NCI-H187 (cell line): ENCODE measurements around the gene ZMYND10.

Experiments
- DNase-seq, 2 experiments: peaks; one replicate each; lab custom pipeline; 2025; lab: John Stamatoyannopoulos, UW

The ZMYND10 gene

GRCh38 chr3:50370594-50370993 lies 25.1 kb upstream of the ZMYND10 start:
- DNase-seq, result no peak

DNA sequence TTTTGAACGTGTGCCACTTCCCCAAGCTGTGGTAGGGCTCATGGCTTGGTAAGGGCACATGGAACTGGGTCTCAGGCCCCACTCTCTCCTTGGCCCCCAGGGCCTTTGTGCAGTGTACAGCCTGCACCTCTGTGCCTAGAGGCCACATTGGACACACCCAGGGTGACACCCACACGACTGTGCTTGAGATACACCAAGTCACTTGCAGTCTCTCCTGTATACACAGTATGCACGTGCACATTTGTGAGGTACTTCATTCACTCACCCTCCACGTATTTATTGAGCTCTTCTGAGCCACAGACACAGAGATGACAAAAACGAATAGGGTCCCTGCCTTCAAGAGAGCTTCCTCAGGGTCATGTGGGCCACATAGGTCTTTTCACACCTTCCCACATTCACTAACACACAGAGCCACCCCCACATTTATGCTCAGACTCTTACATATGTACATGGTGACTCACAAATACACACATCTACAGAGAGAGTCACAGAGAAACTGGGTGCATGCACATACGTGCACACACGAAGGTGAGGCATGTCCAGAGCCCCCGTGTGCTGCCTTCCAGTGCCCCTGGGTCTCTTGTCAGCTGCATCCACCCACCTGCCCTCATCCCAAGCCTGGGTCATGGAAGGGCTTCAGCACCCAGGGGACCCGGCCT lies 23.6 kb upstream of the ZMYND10 start:
- DNase-seq, result no peak

DNA sequence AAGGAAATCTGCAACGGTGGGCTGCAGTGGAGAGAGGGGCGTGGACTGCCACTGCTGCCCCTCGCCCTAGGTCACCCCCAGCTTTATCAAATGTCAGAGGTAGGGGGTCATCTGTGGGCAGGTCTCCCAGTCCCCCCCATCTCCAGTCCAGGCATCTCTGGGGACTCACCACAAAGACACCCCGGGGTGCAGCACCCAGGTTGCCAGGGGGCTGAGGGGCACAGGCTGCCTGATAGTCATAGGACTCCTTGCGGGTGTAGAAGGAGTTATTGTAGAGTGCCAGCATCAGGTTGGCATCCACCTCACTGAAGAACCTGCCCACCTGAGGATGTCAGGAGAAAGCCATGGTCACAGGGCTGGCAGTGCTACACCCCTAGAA lies 20.3 kb upstream of the ZMYND10 start:
- DNase-seq, result no peak

DNA sequence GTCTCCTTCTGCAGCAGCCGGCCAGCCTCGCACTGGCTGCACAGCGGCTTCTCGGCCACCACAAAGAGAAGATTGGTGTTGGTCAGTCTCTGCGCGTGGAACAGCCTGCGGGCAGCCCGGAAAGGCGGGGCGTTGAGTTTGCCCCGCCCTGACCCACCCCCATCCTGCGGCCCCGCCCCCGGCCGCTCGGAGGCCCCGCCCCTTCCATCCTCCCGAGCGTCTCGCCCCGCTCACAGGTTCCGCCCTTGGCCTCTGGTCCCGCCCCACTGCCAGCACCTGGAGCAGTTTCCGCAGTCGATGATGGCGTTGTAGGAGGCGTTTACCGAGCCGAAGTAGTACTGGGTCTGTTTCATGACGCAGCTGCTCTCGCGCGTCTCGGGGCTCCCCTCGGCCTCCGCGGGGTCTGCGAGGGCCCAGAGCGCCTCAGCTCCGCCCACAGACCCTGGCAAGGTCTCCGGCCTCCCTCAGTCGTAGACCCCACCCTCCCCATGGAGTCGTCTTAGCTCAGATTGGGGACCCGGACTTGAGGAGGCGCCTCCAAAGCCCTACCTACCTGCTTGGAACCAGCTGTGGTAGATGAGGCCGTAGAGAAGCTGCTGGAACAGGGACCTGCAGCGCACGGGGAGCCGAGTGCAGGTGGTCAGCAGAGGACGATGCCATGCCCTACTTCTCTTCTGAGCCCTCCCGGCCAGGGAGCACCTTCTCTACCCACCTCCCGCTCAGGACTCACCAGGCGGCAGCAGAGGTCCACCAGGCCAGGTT lies 19.7 kb upstream of the ZMYND10 start:
- DNase-seq, result peak; percentile 22 to 84

DNA sequence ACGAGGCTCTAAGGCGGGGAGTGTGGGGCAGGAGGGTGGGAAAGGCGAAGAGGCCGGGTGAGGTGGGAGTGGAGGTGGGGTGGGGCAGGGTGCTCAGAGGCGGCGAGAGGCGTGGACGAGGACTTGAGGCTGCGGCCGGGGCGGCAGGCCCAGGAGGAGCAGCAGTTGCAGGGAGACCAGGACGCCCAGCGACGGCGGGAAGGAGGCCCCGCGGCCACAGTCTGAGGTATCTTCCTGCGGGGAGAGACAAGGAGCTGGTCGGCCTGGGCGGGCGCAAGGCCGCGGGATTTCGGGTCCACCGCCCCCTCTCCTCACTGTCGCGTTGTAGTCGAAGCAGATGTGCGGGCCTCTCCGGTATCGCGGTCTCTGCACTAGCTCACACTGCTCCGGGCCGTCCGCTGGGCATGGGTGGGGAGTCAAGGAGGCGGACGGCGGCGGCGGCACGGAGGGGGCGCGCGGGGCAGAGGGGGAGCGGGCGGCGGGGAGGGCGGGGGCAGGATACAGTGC lies 19.1 kb upstream of the ZMYND10 start:
- no peak for DNase-seq

DNA sequence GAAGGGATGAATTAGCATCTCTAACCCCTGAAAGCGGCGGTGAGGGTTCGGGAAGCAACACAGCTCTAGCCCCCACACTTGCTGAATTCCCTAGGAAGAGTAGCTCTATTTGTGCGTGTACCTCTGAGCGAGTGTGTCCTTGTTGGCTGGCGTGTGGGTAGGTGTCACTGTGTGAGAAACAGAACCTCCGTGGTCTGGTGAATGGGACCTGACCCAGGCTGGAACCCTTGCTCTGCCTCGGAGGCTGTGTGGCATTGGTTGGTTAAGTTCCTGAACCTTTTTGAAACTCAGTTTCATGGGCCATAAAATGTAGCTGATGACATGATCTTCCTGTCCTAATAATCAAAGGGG lies 14.2 kb upstream of the ZMYND10 start:
- DNase-seq, result no peak

- DNase-seq, result peak; percentile 49 to 88
Measured at GRCh38 chr3:50358911-50359759, 13.6 kb upstream of the ZMYND10 start, which contains the start of gene TMEM115. Gene TMEM115 (minus strand): TSS chr3:50359521. CDS start chr3:50359063, 458 bp downstream.

GRCh38 chr3:50358355-50358910 lies 12.9 kb upstream of the ZMYND10 start:
- DNase-seq, result no peak

GRCh38 chr3:50357481-50357880 lies 11.9 kb upstream of the ZMYND10 start:
- DNase-seq, result no peak

DNA sequence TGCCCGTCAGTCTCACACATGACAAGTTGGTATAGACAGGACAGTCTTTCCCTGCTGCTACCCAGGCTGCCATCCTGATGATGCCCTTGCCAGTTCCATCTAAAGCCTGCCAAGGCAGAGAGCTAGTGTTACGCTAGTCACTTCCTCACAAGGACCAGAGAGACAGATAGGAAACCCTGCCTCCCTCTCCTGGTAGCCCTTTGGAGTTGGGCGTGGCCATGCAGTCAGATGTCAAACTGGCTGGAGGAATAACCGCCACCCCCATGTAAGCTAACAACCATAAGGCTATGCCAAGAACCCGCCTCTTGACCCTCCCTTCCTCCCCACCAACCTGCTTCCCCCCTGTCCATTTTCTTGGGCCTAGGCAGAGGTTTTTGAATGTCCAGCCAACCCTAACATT lies 11.0 kb upstream of the ZMYND10 start:
- DNase-seq, result no peak

DNA sequence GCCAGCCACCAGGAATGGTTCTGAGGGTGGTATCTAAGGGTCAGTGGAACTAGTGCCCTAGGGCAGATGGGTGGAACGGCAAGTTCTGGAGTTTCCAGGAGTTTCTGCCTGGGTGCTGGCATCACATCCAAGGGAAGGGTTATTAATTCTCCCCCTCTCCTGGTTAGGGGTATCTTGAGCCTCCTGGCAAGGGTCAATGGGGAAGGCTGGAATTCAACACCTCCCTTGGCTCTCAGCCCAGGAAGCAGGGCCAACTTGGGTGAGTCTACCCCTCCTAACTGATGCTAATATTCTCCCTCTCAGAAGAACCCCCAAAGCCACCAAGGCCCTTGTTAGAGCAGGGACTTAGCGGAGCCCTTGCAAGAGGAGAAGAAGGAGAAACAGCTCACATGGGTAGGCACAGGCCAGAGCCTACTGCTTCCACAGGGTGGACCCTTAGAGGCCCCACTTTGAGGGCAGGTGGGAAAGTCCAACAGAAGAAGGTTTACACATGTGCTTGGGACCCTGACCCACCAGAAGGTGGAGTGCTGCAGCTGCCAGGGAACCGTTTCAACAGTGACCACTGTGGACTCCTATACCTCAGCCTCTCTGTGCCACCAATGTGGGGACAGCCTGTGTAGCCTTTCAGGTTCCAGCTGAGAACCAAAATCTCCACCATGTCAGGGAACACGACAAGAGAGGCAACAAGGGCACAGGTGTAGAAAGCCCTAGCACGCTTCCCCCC lies 10.5 kb upstream of the ZMYND10 start:
- no peak for DNase-seq

DNA sequence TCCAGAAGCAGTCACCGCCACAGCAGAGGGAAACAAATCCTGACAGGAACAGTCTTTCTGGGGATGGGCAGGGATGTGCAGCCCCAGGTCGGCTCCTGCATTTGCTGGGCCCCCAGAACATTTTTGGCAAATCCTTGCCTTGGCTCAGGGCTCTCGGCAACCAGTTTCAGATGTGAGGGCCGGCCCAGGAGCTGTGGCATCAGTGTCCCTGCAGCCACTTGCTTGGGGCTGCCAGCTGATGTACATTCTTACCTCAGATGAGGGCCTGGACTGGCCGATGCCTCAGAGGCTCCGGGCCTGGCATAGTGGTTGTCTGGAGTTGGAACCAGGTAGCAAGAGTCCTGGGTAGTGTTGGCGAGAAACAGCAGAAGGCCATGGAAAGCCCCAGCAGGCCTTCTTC lies 9.3 kb upstream of the ZMYND10 start:
- no peak for DNase-seq

DNA sequence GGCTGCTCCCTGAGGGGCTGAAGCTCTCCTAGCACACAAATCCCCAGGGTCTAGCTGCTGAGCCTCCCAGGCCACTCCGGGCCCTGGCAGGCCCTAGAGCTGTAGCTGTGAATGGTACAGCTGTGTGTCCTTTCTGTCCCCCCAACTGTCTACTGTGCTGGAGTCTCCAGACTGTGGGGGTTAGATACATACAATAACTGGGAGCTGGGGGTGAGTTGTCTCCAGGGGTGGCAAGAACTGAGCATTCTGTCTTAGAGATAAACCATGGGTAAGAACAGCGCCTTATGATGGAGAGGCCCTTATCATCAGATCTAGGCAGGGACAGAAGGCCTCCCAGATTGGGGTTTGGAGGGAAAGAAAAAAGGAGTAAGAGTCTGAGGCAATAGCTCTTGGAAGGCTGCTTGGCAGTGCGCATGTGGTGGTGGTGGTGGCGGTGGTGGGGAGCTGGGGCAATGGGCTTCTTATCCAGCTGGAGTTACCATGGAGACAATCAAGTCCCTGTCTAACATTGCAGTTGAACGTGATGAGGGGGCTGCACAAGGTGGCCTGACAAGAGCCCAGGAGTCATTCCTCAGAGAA lies 8.7 kb upstream of the ZMYND10 start:
- no peak for DNase-seq

DNA sequence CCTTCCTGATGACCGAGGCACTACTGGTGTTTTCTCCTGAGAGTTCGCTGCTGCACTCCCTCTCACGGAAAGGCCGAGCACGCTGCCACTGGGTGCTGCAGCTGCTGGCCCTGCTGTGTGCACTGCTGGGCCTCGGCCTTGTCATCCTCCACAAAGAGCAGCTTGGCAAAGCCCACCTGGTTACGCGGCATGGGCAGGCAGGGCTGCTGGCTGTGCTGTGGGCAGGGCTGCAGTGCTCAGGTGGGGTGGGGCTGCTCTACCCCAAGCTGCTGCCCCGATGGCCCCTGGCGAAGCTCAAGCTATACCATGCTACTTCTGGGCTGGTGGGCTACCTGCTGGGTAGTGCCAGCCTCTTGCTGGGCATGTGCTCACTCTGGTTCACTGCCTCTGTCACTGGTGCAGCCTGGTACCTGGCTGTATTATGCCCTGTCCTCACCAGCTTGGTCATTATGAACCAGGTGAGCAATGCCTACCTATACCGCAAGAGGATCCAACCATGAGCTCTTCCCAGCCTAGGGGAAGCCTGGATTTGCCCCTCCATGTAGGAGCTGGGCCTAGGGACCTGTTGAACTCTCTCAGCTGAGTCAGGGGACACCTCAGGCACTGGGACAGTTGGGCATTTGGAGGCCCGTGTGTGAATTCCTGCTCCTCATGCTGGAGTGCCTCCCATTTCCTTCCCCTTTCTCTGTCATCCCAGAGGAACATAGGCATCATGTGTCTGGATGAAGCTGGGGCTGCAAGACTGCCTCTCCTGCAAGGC lies 7.9 kb upstream of the ZMYND10 start:
- no peak for DNase-seq

DNA sequence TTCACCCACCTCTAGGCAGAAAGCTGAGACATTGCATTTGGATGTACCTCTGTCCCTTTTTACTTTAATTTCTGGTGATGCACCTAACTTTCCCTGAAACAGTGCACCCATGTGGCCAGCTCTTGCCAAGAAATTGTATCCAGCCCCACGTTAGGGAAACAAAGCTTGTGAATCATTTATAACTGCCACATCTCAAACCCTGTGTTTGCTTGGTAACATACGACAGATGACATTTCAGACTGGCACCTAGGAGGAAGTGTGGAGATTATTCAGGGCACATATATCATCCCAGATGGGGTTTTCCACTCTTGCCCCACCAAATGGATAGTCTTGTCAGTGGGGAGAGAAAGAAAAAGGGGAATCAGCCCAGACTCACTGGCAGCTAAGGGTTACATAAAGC lies 7.2 kb upstream of the ZMYND10 start:
- DNase-seq, result no peak

DNA sequence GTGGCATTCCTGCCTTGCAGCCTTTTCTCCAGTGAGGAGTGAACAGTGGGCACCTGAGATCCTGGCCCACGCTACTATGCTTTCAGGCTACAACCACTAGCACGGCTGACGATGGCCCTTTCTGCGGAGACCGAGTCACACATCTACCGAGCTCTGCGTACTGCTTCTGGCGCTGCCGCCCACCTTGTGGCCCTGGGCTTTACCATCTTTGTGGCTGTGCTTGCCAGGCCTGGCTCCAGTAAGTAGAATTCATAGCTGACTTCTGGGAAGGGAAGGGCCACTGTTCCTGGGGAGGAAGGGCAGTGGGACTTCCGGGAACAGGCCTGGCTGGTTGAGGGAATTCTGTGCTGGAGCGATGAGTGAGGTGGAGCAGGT lies 5.8 kb upstream of the ZMYND10 start:
- no peak for DNase-seq

GRCh38 chr3:50350527-50351322 lies 5.2 kb upstream of the ZMYND10 start, which contains the start of the genes CYB561D2 and NPRL2:
Gene CYB561D2 (plus strand): TSS chr3:50350862. CDS start chr3:50351434, 572 bp downstream.
Gene NPRL2 (minus strand): TSS chr3:50350775. CDS start chr3:50350652, 123 bp downstream.
- DNase-seq, result peak; percentile 74 to 75

- no peak for DNase-seq
Measured at GRCh38 chr3:50350213-50350526, 4.6 kb upstream of the ZMYND10 start.

DNA sequence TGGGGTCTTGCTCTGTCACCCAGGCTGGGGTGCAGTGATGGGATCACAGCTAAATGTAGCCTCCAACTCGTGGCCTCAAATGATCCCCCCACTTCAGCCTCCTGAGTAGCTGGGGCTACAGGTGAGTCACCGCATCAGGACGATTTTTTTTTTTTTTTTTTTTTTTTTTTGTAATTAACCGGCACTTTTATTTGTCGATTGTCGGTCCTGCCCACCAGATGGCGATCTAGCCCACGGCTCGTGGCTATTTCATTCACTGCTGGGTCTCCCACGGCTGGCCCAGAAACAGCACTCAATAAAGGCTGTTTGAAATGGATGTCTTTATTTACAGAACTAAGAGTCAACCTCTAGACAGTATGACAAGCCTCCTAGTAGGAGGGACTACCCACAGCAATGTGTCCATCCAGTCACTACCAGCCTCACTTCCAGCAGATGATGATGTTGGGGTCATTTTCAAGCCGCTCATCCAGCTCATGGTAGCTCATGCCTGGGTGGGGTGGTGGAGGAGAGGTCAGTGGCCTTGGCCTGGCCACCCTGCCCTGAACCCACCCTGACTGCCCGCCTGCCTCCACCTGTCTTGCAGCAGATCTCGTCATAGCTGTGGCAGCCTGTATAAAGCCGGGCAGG lies 1.8 kb upstream of the ZMYND10 start:
- no peak for DNase-seq
